Stomach (tissue), 4 donors: ENCODE data around the gene NLRC3.

Experiments
- CTCF ChIP-seq, 7 experiments: fragments of 450-650 bp in 4 of 7; fragments of 200-600 bp in 3 of 7; sonication (generic) in 3 of 7; IDR thresholded peaks; one replicate each; pipeline ENCODE4 v1.5.1; 2016 to 2019; ENCODE audit warnings: antibody characterized with exemption in 7 of 7, control low read depth in 2 of 7, mild to moderate bottlenecking in 1 of 7
- EP300 ChIP-seq: sonication (generic); formaldehyde crosslinking; IDR thresholded peaks from one replicate; pipeline ENCODE4 v1.6.1; 2017; ENCODE audit warnings: antibody characterized with exemption
- POLR2A ChIP-seq, 4 donors: fragments of 450-650 bp; IDR thresholded peaks; one replicate each; pipeline ENCODE4 v1.6.1; 2016; ENCODE audit warnings: antibody characterized with exemption in 4 of 4, control low read depth in 2 of 4, mild to moderate bottlenecking in 1 of 4, moderate library complexity in 1 of 4
- POLR2AphosphoS5 ChIP-seq, 3 donors: sonication (generic); formaldehyde crosslinking; IDR thresholded peaks; one replicate each; pipeline ENCODE4 v1.6.1; 2016; ENCODE audit warnings: antibody characterized with exemption in 3 of 3

GRCh38 chr16:3602320-3602653 is 25.1 kb upstream of the NLRC3 start:
- TF ChIP-seq CTCF (IDR thresholded peaks at IDR 0.05): no peak
- no peak for TF ChIP-seq POLR2A (IDR thresholded peaks at IDR 0.05)
- TF ChIP-seq POLR2AphosphoS5 (IDR thresholded peaks at IDR 0.05): no peak
- no peak for TF ChIP-seq EP300
